Skeletal muscle cell (primary cell): ENCODE data around the gene ZMYM4.

Experiments used
- DNase-seq: peaks from one replicate; pipeline ENCODE4 v3.0.0-alpha.2; 2010; ENCODE audit warnings: low read depth
- H3K4me3 ChIP-seq: 2 replicates; pipeline ENCODE4 v1.5.1; 2011; ENCODE audit warnings: low read depth, mild to moderate bottlenecking, control low read depth, low read length, moderate library complexity

ZMYM4 gene

DNA sequence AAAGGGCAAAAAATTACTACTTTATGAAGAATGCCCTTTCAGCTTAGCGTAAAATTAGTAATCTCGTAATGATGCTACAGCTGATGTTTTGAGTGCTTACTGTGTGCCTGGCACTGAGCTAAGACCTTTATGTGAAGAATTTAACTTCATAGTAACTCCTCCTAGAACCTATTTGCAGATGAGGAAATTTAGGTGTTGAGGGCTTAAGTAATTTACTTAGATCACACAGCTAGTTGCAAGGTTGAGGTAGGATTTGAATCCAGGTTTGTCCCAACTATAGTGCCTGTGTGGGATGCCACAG lies 1.4 kb downstream of the ZMYM4 start:
- H3K4me3 ChIP-seq: peak overlapping the region; percentile 83
- no peak for DNase-seq

- H3K4me3 ChIP-seq: no peak overlapping the region
- no peak for DNase-seq
Observed at GRCh38 chr1:35270836-35271235, 2.3 kb downstream of the ZMYM4 start.

GRCh38 chr1:35274197-35274596 lies 5.7 kb downstream of the ZMYM4 start:
- H3K4me3 ChIP-seq: no peak overlapping the region
- DNase-seq: no peak

GRCh38 chr1:35278886-35279554 lies 10.5 kb downstream of the ZMYM4 start:
- H3K4me3 ChIP-seq: no peak overlapping the region
- DNase-seq: no peak

- H3K4me3 ChIP-seq: no peak overlapping the region
- no peak for DNase-seq
Observed at GRCh38 chr1:35279555-35279904, 11.0 kb downstream of the ZMYM4 start.

GRCh38 chr1:35280006-35280405 lies 11.5 kb downstream of the ZMYM4 start:
- DNase-seq: no peak
- H3K4me3 ChIP-seq: no peak overlapping the region

DNA sequence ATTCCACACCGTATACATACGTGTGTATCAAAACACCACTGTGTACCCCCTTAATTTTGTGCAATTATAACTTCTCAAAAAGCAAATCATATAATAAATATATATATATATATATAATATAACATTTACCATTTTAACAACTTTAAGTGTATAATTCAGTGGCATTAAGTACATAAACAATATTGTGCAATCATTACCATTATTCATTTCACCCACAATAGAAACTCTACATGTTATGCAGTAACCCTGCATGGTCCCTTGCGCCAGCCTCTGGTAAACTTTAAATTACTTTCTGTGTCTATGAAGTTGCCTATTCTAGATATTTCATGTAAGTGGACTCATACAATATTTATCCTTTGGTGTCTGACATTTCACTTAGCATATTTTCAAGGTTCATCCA lies 13.1 kb downstream of the ZMYM4 start:
- no peak for DNase-seq
- no peak overlapping the region for H3K4me3 ChIP-seq

DNA sequence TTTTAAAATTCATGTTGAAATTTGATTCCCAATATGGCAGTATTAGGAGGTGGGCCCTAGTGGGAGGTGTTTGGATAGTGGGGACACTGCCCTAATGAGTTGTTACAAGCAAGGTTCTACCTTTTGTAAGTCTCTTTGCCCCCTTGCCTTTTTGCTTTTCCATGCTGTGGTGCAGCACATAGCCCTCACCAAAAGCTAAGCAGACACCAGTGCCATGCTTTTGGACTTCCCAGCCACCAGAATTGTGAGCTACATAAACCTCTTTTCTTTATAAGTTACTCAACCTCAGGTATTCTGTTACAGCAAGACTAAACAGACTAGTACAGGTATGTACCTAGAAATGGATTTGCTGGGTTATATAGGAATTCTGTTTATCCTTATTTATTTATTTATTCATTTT lies 13.7 kb downstream of the ZMYM4 start:
- no peak overlapping the region for H3K4me3 ChIP-seq
- DNase-seq: no peak

- no peak for DNase-seq
- no peak overlapping the region for H3K4me3 ChIP-seq
Observed at GRCh38 chr1:35284852-35285251, 16.3 kb downstream of the ZMYM4 start.

DNA sequence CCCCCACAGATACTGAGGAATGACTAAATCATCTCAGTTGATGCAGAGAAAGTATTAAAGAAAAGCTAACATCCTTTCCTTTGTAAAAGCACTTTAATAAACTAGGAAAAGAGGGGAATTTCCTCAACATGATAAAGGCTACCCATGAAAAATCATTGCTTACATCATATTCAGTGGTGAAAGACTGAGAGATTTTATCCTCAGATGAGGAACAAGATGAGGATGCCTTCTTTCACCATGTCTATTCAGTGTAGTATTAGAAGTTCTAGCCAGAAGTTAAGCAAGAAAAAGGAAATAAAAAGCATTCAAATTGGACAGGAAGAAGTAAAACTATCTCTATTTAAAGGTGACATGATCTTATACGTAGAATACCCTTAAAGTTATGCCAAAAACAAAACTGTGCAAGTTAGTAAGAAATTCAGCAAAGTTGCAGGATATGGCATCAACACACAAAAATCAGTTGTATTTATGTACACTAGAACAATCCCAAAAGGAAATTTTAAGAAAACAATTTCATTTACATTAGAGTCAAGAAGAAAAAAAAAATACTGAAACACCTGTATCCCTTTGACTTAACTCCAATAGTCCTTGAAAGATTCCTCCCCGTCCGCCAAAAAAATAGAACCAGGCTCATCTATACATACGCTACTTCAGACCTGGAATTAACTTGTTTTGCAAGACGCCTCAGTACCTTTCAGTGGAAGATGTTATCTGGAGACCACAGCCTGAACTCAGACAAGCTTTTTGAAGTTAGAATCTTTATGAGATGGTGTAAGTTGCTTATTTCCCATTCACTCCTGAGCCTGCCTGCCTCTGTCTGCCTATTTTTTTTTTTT lies 17.5 kb downstream of the ZMYM4 start:
- H3K4me3 ChIP-seq: no peak overlapping the region
- DNase-seq: no peak

DNA sequence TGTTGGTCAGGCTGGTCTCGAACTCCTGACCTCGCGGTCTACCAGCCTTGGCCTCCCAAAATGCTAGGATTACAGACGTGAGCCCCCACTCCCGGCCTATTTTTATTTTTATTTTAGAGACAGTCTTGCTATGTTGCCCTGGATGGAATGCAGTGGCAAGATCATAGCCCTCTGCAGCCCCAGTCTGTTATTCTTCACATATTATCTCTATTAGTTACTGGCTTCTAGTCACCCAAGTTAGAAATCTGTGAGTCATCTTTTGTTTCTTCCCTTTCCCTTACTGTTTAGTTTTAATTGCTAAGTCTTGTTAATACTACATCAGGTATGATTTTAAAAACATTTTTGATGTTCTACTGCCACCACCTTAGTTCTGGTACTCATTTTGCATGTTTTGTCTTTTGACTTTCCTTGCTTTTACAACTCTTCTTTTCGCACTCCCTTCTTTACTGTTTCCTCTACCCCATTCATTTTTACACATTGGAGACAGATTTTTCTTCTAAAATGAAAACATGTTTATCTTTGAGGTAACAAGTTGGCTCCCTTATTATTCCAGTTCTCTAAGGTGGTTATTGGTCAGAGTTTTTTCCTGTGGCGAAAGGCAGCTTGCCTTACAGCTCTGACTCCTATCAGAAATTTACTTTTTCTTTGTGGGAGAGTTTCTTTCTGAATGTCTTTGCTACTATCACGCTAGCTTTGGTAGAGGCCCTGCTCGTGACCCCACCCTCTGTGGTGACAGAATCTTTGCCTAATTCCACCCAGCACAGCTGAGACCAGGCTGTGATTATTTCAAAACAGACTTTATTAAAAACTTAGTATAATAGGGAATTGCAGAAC lies 19.5 kb downstream of the ZMYM4 start:
- no peak overlapping the region for H3K4me3 ChIP-seq
- DNase-seq: no peak

- no peak for DNase-seq
- H3K4me3 ChIP-seq: no peak overlapping the region
Observed at GRCh38 chr1:35288761-35289160, 20.3 kb downstream of the ZMYM4 start.

DNA sequence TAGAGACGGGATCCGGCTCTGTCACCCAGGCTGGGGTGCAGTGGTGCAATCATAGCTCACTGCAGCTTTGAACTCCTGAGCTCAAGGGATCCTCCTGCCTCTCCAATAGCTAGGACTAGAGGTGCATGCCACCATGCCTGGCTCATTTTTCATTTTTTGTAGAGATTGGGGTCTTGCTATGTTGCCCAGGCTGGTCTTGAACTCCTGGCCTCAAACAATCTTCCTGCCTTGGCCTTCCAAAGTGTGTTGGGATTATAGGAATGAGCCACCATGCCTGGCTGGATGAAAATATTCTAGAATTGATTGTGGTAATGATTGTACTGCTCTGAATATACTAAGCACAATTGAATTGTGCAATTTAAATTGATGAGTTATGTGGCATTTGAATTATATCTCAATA lies 21.9 kb downstream of the ZMYM4 start:
- H3K4me3 ChIP-seq: no peak overlapping the region
- no peak for DNase-seq

GRCh38 chr1:35294809-35295208 lies 26.3 kb downstream of the ZMYM4 start:
- no peak for DNase-seq

DNA sequence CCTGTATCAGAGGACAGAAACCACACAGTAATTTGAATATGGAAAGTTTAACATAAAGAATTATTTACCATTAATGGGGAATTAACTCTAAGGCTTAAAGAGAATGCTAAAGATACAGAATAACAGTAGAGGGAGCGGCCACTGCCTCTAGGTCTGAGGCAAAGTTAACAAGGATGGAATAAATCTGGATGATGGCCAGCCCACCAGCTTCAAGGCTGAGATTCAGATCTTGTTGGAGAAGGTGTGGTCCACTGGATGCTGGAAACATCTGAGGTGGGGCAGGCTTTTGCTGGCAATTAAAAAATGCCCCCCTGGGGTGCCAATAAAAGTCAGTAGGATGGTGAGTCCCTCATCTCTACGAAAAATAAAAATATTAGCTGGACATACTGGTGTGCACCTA lies 29.4 kb downstream of the ZMYM4 start:
- no peak for DNase-seq

More at GRCh38 chr1:35294809-35295208, 26.3 kb downstream of the ZMYM4 start:
- no peak overlapping the region for H3K4me3 ChIP-seq

GRCh38 chr1:35298464-35298863 lies 30.0 kb downstream of the ZMYM4 start:
- no peak for DNase-seq
- H3K4me3 ChIP-seq: no peak overlapping the region

More for the DNA sequence above, 29.4 kb downstream of the ZMYM4 start:
- H3K4me3 ChIP-seq: no peak overlapping the region

- no peak for DNase-seq
- no peak overlapping the region for H3K4me3 ChIP-seq
Observed at GRCh38 chr1:35300376-35300775, 31.9 kb downstream of the ZMYM4 start.

GRCh38 chr1:35301674-35302392 lies 33.3 kb downstream of the ZMYM4 start:
- no peak overlapping the region for H3K4me3 ChIP-seq
- no peak for DNase-seq

GRCh38 chr1:35305383-35305782 lies 36.9 kb downstream of the ZMYM4 start:
- DNase-seq: no peak
- H3K4me3 ChIP-seq: no peak overlapping the region

GRCh38 chr1:35315649-35316048 lies 47.1 kb downstream of the ZMYM4 start:
- no peak overlapping the region for H3K4me3 ChIP-seq
- no peak for DNase-seq
